Activated gamma-delta T cell treated with Interleukin-2 at 50 U/mL for 16 hours (primary cell): ENCODE measurements around the gene CFD.

Experiments used
- DNase-seq: peaks from one replicate; pipeline ENCODE4 v3.0.0-alpha.2; 2020

Gene CFD

GRCh38 chr19:911197-912033 is 52.0 kb downstream of the CFD start:
- no peak for DNase-seq

GRCh38 chr19:912181-913079 is 53.0 kb downstream of the CFD start:
- DNase-seq, result peak; percentile 46
